GM23338 (cell line): ENCODE data around the gene WDR37. TPM values are rescaled to one million over a fixed set of nuclear protein-coding genes. Genes with fewer than 3 reads are reported as not detected.

ENCODE experiments used
- ATAC-seq: fragments of 200-7000 bp; cut with Tn5 transposase; 3 replicates; pipeline ENCODE4 v1.9.1; 2020
- DNase-seq: peaks from one replicate; pipeline ENCODE4 v3.0.0-alpha.2; 2015; ENCODE audit warnings: low spot score
- H2AFZ ChIP-seq: fragments of 200-600 bp; sonication (generic); 2 replicates; pipeline ENCODE4 v1.8.0; 2016; ENCODE audit warnings: antibody characterized with exemption, mild to moderate bottlenecking, moderate library complexity
- H3F3A ChIP-seq: fragments of 200-600 bp; sonication (generic); replicated peaks from 2 replicates; pipeline ENCODE4 v1.8.0; 2017; ENCODE audit warnings: antibody characterized with exemption, mixed run types, low read depth
- H3K27ac ChIP-seq: fragments of 200-600 bp; sonication (generic); 2 replicates; pipeline ENCODE4 v1.6.1; 2016; ENCODE audit warnings: low read depth
- H3K27me3 ChIP-seq: fragments of 200-600 bp; sonication (generic); 2 replicates; pipeline ENCODE4 v1.8.0; 2016; ENCODE audit warnings: mild to moderate bottlenecking, mixed run types, moderate library complexity; ENCODE audit not compliant: insufficient read depth
- H3K36me3 ChIP-seq: fragments of 200-600 bp; sonication (generic); 2 replicates; pipeline ENCODE4 v1.8.0; 2016; ENCODE audit warnings: mild to moderate bottlenecking; ENCODE audit not compliant: insufficient read depth
- H3K4me1 ChIP-seq: fragments of 200-600 bp; sonication (generic); 2 replicates; pipeline ENCODE4 v1.8.0; 2016; ENCODE audit warnings: mild to moderate bottlenecking, moderate library complexity; ENCODE audit not compliant: insufficient read depth
- H3K4me2 ChIP-seq: fragments of 200-600 bp; sonication (generic); 2 replicates; pipeline ENCODE4 v1.7.1; 2017; ENCODE audit warnings: mixed run types
- H3K4me3 ChIP-seq: fragments of 200-600 bp; sonication (generic); 2 replicates; pipeline ENCODE4 v1.6.1; 2016; ENCODE audit warnings: mixed run types
- H3K79me2 ChIP-seq: fragments of 200-600 bp; sonication (generic); replicated peaks from 2 replicates; pipeline ENCODE4 v1.8.0; 2017; ENCODE audit warnings: mild to moderate bottlenecking; ENCODE audit not compliant: insufficient read depth
- H3K9me2 ChIP-seq: fragments of 200-600 bp; sonication (generic); 2 replicates; pipeline ENCODE4 v1.8.0; 2017; ENCODE audit not compliant: insufficient read depth
- H4K20me1 ChIP-seq: fragments of 200-600 bp; sonication (generic); replicated peaks from 2 replicates; pipeline ENCODE4 v1.8.0; 2017; ENCODE audit warnings: mild to moderate bottlenecking; ENCODE audit not compliant: insufficient read depth
- H3K27ac Mint-ChIP-seq: 2 replicates; pipeline ENCODE4 v1.8.0; 2020; ENCODE audit warnings: inconsistent platforms, mild to moderate bottlenecking, moderate library complexity, mixed read lengths
- H3K27me3 Mint-ChIP-seq: 3 replicates; pipeline ENCODE4 v1.8.0; 2022; ENCODE audit warnings: low read depth, mild to moderate bottlenecking, moderate library complexity, mixed read lengths, inconsistent platforms; ENCODE audit not compliant: insufficient read depth, poor library complexity
- H3K36me3 Mint-ChIP-seq: 3 replicates; pipeline ENCODE4 v1.8.0; 2021; ENCODE audit warnings: low read depth, mild to moderate bottlenecking, inconsistent platforms, moderate library complexity, mixed read lengths
- H3K4me1 Mint-ChIP-seq: 3 replicates; pipeline ENCODE4 v1.8.0; 2020; ENCODE audit warnings: mild to moderate bottlenecking, inconsistent platforms, mixed read lengths
- H3K4me3 Mint-ChIP-seq: 3 replicates; pipeline ENCODE4 v1.8.0; 2021; ENCODE audit warnings: moderate library complexity, mild to moderate bottlenecking, inconsistent platforms, mixed read lengths
- H3K9me3 Mint-ChIP-seq: 3 replicates; pipeline ENCODE4 v1.8.0; 2020; ENCODE audit warnings: moderate library complexity, mild to moderate bottlenecking, inconsistent platforms, mixed read lengths
- CREB1 ChIP-seq: fragments of 250-450 bp; sonication (Bioruptor Pico); IDR thresholded peaks from 2 replicates; pipeline ENCODE4 v1.5.0; 2020; ENCODE audit warnings: low read depth, mild to moderate bottlenecking, moderate library complexity
- EZH2 ChIP-seq: fragments of 200-600 bp; sonication (generic); IDR thresholded peaks from one replicate; pipeline ENCODE4 v1.8.0; 2017; ENCODE audit warnings: antibody characterized with exemption, mild to moderate bottlenecking, low read depth; ENCODE audit not compliant: unreplicated experiment
- EZH2phosphoT487 ChIP-seq: fragments of 200-600 bp; sonication (generic); IDR thresholded peaks from one replicate; pipeline ENCODE4 v1.8.1; 2018; ENCODE audit warnings: antibody characterized with exemption; ENCODE audit not compliant: unreplicated experiment
- JUNB ChIP-seq: IDR thresholded peaks from one replicate; pipeline ENCODE4 v1.6.1; 2016; ENCODE audit warnings: antibody characterized with exemption; ENCODE audit not compliant: unreplicated experiment
- NANOG ChIP-seq: IDR thresholded peaks from 2 replicates; pipeline ENCODE4 v1.6.1; 2016; ENCODE audit warnings: antibody characterized with exemption, borderline replicate concordance
- POLR2AphosphoS5 ChIP-seq: IDR thresholded peaks from 2 replicates; pipeline ENCODE4 v1.6.1; 2016; ENCODE audit warnings: antibody characterized with exemption, low read depth
- STAT1 ChIP-seq: IDR thresholded peaks from one replicate; pipeline ENCODE4 v1.6.1; 2016; ENCODE audit warnings: antibody characterized with exemption; ENCODE audit not compliant: unreplicated experiment
- ZNF114 ChIP-seq: fragments of 250-450 bp; sonication (Bioruptor Pico); IDR thresholded peaks from 2 replicates; pipeline ENCODE4 v1.5.0; 2020; ENCODE audit warnings: mild to moderate bottlenecking, moderate library complexity
- ZNF331 ChIP-seq: fragments of 250-450 bp; sonication (Bioruptor Pico); IDR thresholded peaks from 2 replicates; pipeline ENCODE4 v1.5.0; 2020; ENCODE audit warnings: low read depth, mild to moderate bottlenecking, moderate library complexity
- polyA plus RNA-seq: library from polyadenylated mRNA; unstranded; fragments of >200 nt; fragmentation: Nextera tagmentation; extraction: Ambion mirVana; gene quantifications from 2 replicates; pipeline ENCODE4 v1.2.1, GENCODE V29; 2016
- total RNA-seq: library from RNA; depleted of rRNA; stranded (reverse); fragments of >200 nt; shearing (Covaris generic); gene quantifications from 2 replicates; pipeline ENCODE4 v1.2.3, GENCODE V29; 2014
- TF ChIP-seq, protein P1 (sequence below), 2 experiments: fragments of 200-600 bp in 1 of 2; sonication (generic) in 1 of 2; conservative IDR thresholded peaks; 2 replicates each; pipeline versions ENCODE4 v1.5.1 to v1.6.1; 2016 to 2017; ENCODE audit warnings: antibody characterized with exemption in 2 of 2, low read depth in 2 of 2, mild to moderate bottlenecking in 2 of 2, moderate library complexity in 1 of 2
- TF ChIP-seq, protein P2 (sequence below): fragments of 250-450 bp; sonication (Bioruptor Pico); IDR thresholded peaks from 2 replicates; pipeline ENCODE4 v1.5.0; 2020; ENCODE audit warnings: mild to moderate bottlenecking, moderate library complexity
- TF ChIP-seq, protein P3 (sequence below): IDR thresholded peaks from one replicate; pipeline ENCODE4 v1.6.1; 2018; ENCODE audit warnings: antibody characterized with exemption; ENCODE audit not compliant: unreplicated experiment
- TF ChIP-seq, protein P4 (sequence below): IDR thresholded peaks from 2 replicates; pipeline ENCODE4 v1.6.1; 2016; ENCODE audit warnings: antibody characterized with exemption

The WDR37 gene
- total and polyA plus RNA-seq, 2 experiments from 2014 or later = 6.0 to 10.2 TPM

DNA sequence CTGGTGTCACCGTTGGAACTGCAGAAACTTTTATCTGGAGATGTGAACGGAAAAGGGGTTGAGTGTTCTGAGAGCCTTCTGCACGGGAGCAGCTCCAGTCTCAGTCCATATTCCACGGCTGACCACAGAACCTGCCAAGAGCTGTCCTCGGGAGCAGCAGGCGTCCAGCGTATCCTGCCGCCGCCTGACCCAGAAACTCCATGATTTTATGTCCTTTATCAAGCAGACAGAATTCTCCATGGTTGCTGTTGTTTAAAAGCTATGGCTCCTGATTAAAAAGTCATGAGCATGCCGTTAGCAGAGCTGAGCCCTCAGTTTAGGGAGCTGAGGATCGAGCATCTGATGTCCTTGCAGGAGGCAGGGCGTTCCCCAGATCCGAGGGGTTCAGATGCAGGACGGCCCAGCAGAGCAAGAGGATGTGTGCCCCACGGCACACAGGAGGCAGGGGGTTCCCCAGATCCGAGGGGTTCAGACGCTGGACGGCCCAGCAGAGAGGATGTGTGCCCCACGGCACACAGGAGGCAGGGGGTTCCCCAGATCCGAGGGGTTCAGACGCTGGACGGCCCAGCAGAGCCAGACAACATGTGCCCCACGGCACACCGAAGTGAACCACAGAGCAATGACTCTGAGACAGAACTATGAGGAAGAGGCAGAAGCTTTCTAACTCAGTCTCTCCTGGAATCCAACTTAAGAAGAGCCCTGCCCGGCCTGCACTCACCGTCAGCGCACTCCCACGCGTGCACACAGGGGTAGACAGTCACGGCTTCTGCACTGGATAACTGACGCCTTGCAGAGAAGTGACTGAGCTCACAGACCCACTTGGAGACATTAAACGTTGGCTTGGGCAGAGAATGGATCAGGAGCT, 96.4 kb downstream of the WDR37 start:
- Histone ChIP-seq H3K4me2 (no peak overlapping the region), H3K4me1 (no peaks in the 10 kb centered on the region), H3K9me2 (no peaks in the 10 kb centered on the region), H3F3A (no peaks in the 10 kb centered on the region), H3K27me3 (no peaks in the 10 kb centered on the region), H4K20me1 (no peaks in the 10 kb centered on the region), H3K79me2 (no peaks in the 10 kb centered on the region), H3K36me3 (no peaks in the 10 kb centered on the region), H2AFZ (no peak overlapping the region), H3K4me3 (no peak overlapping the region), H3K27ac (no peak overlapping the region)
- peaks cover 11% of the 10 kb centered on the region for H3K27me3 Mint-ChIP-seq
- no peaks in the 10 kb centered on the region for H3K36me3 Mint-ChIP-seq
- no peak for DNase-seq
- H3K9me3 Mint-ChIP-seq = peaks cover 3% of the 10 kb centered on the region; the same call in 2 of the 3 replicates
- H3K4me1 Mint-ChIP-seq = peaks cover 7% of the 10 kb centered on the region; the same call in 2 of the 3 replicates
- TF ChIP-seq, protein P1, sequence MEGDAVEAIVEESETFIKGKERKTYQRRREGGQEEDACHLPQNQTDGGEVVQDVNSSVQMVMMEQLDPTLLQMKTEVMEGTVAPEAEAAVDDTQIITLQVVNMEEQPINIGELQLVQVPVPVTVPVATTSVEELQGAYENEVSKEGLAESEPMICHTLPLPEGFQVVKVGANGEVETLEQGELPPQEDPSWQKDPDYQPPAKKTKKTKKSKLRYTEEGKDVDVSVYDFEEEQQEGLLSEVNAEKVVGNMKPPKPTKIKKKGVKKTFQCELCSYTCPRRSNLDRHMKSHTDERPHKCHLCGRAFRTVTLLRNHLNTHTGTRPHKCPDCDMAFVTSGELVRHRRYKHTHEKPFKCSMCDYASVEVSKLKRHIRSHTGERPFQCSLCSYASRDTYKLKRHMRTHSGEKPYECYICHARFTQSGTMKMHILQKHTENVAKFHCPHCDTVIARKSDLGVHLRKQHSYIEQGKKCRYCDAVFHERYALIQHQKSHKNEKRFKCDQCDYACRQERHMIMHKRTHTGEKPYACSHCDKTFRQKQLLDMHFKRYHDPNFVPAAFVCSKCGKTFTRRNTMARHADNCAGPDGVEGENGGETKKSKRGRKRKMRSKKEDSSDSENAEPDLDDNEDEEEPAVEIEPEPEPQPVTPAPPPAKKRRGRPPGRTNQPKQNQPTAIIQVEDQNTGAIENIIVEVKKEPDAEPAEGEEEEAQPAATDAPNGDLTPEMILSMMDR (conservative IDR thresholded peaks at IDR 0.05; ENCODE audit: low read depth in 2 of 2) = no peak
- TF ChIP-seq, protein P2, sequence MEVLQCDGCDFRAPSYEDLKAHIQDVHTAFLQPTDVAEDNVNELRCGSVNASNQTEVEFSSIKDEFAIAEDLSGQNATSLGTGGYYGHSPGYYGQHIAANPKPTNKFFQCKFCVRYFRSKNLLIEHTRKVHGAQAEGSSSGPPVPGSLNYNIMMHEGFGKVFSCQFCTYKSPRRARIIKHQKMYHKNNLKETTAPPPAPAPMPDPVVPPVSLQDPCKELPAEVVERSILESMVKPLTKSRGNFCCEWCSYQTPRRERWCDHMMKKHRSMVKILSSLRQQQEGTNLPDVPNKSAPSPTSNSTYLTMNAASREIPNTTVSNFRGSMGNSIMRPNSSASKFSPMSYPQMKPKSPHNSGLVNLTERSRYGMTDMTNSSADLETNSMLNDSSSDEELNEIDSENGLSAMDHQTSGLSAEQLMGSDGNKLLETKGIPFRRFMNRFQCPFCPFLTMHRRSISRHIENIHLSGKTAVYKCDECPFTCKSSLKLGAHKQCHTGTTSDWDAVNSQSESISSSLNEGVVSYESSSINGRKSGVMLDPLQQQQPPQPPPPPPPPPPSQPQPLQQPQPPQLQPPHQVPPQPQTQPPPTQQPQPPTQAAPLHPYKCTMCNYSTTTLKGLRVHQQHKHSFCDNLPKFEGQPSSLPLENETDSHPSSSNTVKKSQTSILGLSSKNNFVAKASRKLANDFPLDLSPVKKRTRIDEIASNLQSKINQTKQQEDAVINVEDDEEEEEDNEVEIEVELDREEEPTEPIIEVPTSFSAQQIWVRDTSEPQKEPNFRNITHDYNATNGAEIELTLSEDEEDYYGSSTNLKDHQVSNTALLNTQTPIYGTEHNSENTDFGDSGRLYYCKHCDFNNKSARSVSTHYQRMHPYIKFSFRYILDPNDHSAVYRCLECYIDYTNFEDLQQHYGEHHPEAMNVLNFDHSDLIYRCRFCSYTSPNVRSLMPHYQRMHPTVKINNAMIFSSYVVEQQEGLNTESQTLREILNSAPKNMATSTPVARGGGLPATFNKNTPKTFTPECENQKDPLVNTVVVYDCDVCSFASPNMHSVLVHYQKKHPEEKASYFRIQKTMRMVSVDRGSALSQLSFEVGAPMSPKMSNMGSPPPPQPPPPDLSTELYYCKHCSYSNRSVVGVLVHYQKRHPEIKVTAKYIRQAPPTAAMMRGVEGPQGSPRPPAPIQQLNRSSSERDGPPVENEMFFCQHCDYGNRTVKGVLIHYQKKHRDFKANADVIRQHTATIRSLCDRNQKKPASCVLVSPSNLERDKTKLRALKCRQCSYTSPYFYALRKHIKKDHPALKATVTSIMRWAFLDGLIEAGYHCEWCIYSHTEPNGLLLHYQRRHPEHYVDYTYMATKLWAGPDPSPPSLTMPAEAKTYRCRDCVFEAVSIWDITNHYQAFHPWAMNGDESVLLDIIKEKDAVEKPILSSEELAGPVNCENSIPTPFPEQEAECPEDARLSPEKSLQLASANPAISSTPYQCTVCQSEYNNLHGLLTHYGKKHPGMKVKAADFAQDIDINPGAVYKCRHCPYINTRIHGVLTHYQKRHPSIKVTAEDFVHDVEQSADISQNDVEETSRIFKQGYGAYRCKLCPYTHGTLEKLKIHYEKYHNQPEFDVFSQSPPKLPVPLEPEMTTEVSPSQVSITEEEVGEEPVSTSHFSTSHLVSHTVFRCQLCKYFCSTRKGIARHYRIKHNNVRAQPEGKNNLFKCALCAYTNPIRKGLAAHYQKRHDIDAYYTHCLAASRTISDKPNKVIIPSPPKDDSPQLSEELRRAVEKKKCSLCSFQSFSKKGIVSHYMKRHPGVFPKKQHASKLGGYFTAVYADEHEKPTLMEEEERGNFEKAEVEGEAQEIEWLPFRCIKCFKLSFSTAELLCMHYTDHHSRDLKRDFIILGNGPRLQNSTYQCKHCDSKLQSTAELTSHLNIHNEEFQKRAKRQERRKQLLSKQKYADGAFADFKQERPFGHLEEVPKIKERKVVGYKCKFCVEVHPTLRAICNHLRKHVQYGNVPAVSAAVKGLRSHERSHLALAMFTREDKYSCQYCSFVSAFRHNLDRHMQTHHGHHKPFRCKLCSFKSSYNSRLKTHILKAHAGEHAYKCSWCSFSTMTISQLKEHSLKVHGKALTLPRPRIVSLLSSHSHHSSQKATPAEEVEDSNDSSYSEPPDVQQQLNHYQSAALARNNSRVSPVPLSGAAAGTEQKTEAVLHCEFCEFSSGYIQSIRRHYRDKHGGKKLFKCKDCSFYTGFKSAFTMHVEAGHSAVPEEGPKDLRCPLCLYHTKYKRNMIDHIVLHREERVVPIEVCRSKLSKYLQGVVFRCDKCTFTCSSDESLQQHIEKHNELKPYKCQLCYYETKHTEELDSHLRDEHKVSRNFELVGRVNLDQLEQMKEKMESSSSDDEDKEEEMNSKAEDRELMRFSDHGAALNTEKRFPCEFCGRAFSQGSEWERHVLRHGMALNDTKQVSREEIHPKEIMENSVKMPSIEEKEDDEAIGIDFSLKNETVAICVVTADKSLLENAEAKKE (CRISPR knock-in tag) = no peak
- TF ChIP-seq EZH2phosphoT487 (no peak), ZNF331 (CRISPR knock-in tag) (no peak), JUNB (no peak), EZH2 (no peak), NANOG (no peak), POLR2AphosphoS5 (no peak), ZNF114 (CRISPR knock-in tag) (no peak), STAT1 (no peak), CREB1 (CRISPR knock-in tag) (no peak)
- TF ChIP-seq, protein P3, sequence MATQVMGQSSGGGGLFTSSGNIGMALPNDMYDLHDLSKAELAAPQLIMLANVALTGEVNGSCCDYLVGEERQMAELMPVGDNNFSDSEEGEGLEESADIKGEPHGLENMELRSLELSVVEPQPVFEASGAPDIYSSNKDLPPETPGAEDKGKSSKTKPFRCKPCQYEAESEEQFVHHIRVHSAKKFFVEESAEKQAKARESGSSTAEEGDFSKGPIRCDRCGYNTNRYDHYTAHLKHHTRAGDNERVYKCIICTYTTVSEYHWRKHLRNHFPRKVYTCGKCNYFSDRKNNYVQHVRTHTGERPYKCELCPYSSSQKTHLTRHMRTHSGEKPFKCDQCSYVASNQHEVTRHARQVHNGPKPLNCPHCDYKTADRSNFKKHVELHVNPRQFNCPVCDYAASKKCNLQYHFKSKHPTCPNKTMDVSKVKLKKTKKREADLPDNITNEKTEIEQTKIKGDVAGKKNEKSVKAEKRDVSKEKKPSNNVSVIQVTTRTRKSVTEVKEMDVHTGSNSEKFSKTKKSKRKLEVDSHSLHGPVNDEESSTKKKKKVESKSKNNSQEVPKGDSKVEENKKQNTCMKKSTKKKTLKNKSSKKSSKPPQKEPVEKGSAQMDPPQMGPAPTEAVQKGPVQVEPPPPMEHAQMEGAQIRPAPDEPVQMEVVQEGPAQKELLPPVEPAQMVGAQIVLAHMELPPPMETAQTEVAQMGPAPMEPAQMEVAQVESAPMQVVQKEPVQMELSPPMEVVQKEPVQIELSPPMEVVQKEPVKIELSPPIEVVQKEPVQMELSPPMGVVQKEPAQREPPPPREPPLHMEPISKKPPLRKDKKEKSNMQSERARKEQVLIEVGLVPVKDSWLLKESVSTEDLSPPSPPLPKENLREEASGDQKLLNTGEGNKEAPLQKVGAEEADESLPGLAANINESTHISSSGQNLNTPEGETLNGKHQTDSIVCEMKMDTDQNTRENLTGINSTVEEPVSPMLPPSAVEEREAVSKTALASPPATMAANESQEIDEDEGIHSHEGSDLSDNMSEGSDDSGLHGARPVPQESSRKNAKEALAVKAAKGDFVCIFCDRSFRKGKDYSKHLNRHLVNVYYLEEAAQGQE = no peak
- TF ChIP-seq, protein P4, sequence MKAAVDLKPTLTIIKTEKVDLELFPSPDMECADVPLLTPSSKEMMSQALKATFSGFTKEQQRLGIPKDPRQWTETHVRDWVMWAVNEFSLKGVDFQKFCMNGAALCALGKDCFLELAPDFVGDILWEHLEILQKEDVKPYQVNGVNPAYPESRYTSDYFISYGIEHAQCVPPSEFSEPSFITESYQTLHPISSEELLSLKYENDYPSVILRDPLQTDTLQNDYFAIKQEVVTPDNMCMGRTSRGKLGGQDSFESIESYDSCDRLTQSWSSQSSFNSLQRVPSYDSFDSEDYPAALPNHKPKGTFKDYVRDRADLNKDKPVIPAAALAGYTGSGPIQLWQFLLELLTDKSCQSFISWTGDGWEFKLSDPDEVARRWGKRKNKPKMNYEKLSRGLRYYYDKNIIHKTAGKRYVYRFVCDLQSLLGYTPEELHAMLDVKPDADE = no peak
- ATAC-seq = no peak
- no peak overlapping the region for H3K27ac Mint-ChIP-seq
- no peak overlapping the region for H3K4me3 Mint-ChIP-seq
